Vagina (tissue), 2 donors: Measurements from ENCODE around the gene SCN8A. TPM values are rescaled to one million over a fixed set of nuclear protein-coding genes. Genes with fewer than 3 reads are reported as not detected.
A peak's percentile ranks its signal among the peaks of the same experiment; 100 is the strongest.

Source experiments
- DNase-seq, 2 donors: peaks; one replicate each; pipeline ENCODE4 v3.0.0-alpha.2; 2017; ENCODE audit errors: extremely low spot score in 2 of 2
- H3K27ac ChIP-seq: fragments of 200-600 bp; sonication (generic); one replicate; pipeline ENCODE4 v1.5.1; 2019
- H3K27me3 ChIP-seq: fragments of 200-600 bp; sonication (generic); one replicate; pipeline ENCODE4 v1.5.1; 2019
- H3K36me3 ChIP-seq, 2 donors: fragments of 200-600 bp; sonication (generic); one replicate each; pipeline ENCODE4 v1.5.1; 2017 to 2019
- H3K4me1 ChIP-seq: fragments of 200-600 bp; sonication (generic); one replicate; pipeline ENCODE4 v1.5.1; 2019
- H3K4me3 ChIP-seq, 2 donors: fragments of 200-600 bp; sonication (generic); 1 replicate in 1 of 2; 2 replicates in 1 of 2; pipeline ENCODE4 v1.5.1; 2016 to 2019
- H3K9me3 ChIP-seq: fragments of 200-600 bp; sonication (generic); one replicate; pipeline ENCODE4 v1.5.1; 2019
- POLR2A ChIP-seq, 2 donors: fragments of 450-650 bp; IDR thresholded peaks; one replicate each; pipeline ENCODE4 v1.6.1; 2017; ENCODE audit warnings: antibody characterized with exemption in 2 of 2, mild to moderate bottlenecking in 2 of 2, moderate library complexity in 2 of 2
- POLR2AphosphoS5 ChIP-seq, 2 donors: sonication (generic); formaldehyde crosslinking; IDR thresholded peaks; one replicate each; pipeline ENCODE4 v1.9.0; 2017; ENCODE audit warnings: antibody characterized with exemption in 2 of 2, mild to moderate bottlenecking in 2 of 2, low read depth in 1 of 2; ENCODE audit not compliant: insufficient read depth in 1 of 2
- intact Hi-C: fragments of 100-400 bp; cut with DNase I; formaldehyde crosslinking; loops from one replicate; pipeline ENCODE4 v1.15.1; 2023
- total RNA-seq: library from RNA; depleted of rRNA; stranded (reverse); fragments of >200 nt; gene quantifications from one replicate; pipeline ENCODE4 v1.2.3, GENCODE V29; 2016
- TF ChIP-seq, protein P1 (sequence below), 3 experiments: fragments of 450-650 bp in 2 of 3; fragments of 200-600 bp in 1 of 3; sonication (generic) in 1 of 3; IDR thresholded peaks; one replicate each; pipeline ENCODE4 v1.5.1; 2017 to 2019; ENCODE audit warnings: antibody characterized with exemption in 3 of 3, mild to moderate bottlenecking in 2 of 3, moderate library complexity in 2 of 3

SCN8A gene
- total RNA-seq, 1 donor from 2014 or later, result 3.7 TPM

DNA sequence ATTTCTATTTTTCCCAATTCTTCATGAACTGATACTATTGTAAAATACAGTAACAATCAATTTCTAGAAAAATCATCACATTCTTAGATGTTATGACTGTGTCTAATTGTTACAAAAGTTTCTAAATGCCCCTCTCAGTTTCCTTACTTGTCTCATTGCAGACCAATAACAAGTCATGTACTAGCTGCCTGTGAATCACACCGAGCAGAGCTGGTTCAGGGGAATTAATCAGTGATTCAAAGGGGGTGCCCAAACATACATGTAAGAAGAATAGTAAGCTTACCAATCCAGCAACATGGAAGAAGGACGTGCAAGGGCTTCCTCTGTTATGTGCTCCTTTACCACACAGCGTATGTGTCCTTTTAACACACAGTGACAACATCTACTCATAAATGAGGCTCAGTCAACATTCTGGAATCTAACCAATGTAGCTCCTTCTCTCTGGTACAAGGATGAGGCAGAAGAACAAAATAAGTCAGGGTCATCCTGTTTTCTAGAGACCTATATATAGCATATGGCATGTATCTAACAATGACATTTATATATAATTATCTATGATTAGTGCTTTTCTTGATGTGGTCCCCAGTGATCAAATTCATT lies 126.4 kb downstream of the SCN8A start:
- peaks cover 7% of the 10 kb centered on the region for H3K4me1 ChIP-seq
- no peak overlapping the region for H3K27ac ChIP-seq
- intact Hi-C loops, result no loop called here
- H3K4me3 ChIP-seq, result no peak overlapping the region
- DNase-seq, result no peak
- H3K36me3 ChIP-seq, result no peaks in the 10 kb centered on the region
- no peaks in the 10 kb centered on the region for H3K9me3 ChIP-seq
- no peak for TF ChIP-seq POLR2A (IDR thresholded peaks at IDR 0.05)
- TF ChIP-seq POLR2AphosphoS5 (IDR thresholded peaks at IDR 0.05; ENCODE audit: insufficient read depth in 1 of 2, low read depth in 1 of 2), result no peak
- TF ChIP-seq, protein P1, sequence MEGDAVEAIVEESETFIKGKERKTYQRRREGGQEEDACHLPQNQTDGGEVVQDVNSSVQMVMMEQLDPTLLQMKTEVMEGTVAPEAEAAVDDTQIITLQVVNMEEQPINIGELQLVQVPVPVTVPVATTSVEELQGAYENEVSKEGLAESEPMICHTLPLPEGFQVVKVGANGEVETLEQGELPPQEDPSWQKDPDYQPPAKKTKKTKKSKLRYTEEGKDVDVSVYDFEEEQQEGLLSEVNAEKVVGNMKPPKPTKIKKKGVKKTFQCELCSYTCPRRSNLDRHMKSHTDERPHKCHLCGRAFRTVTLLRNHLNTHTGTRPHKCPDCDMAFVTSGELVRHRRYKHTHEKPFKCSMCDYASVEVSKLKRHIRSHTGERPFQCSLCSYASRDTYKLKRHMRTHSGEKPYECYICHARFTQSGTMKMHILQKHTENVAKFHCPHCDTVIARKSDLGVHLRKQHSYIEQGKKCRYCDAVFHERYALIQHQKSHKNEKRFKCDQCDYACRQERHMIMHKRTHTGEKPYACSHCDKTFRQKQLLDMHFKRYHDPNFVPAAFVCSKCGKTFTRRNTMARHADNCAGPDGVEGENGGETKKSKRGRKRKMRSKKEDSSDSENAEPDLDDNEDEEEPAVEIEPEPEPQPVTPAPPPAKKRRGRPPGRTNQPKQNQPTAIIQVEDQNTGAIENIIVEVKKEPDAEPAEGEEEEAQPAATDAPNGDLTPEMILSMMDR (IDR thresholded peaks at IDR 0.05), result no peak
- no peaks in the 10 kb centered on the region for H3K27me3 ChIP-seq

DNA sequence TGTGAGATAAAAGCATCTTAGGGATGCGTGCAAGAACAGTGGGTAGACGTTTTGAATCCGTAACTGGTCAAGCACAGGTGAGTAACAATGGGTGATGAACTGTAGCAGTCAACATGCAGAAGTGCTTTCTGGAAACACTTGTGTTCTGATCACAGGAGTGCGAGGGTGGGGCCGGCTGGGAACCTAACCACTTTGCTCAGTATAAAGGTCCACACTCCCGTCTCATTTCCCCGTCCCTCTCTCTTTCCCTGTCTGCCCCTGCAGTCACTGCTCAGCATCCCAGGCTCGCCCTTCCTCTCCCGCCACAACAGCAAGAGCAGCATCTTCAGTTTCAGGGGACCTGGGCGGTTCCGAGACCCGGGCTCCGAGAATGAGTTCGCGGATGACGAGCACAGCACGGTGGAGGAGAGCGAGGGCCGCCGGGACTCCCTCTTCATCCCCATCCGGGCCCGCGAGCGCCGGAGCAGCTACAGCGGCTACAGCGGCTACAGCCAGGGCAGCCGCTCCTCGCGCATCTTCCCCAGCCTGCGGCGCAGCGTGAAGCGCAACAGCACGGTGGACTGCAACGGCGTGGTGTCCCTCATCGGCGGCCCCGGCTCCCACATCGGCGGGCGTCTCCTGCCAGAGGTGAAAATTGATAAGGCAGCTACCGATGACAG lies 130.4 kb downstream of the SCN8A start:
- Histone ChIP-seq H3K4me1 (peaks cover 7% of the 10 kb centered on the region), H3K27me3 (no peaks in the 10 kb centered on the region), H3K27ac (no peak overlapping the region), H3K9me3 (no peaks in the 10 kb centered on the region), H3K4me3 (peak overlapping the region; percentile 18 to 40), H3K36me3 (no peaks in the 10 kb centered on the region)
- no peak for TF ChIP-seq POLR2AphosphoS5 (IDR thresholded peaks at IDR 0.05; ENCODE audit: insufficient read depth in 1 of 2, low read depth in 1 of 2)
- no peak for TF ChIP-seq POLR2A (IDR thresholded peaks at IDR 0.05)
- TF ChIP-seq, protein P1 (IDR thresholded peaks at IDR 0.05), result no peak
- no peak for DNase-seq
- intact Hi-C loops, result no loop called here

DNA sequence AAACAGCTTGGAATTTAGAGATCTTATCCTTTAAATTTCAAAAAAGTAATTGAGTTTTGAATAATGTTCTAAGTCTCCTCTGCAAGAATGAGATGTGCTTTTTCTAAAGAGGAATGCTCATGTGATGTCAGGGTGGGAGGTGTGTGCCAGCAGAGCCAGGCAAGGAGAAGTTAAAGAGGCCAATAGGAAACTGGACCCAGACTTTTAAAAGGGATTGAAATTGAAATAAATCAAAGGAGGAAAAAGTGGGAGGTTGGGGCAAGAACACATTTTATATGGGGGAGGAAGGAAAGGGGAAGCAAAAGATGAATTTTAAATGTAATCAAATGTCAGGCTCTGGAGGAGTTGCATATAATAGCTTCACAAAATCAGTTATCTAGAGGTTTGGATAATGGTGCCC lies 131.4 kb downstream of the SCN8A start:
- TF ChIP-seq POLR2A (IDR thresholded peaks at IDR 0.05) (no peak), POLR2AphosphoS5 (IDR thresholded peaks at IDR 0.05; ENCODE audit: insufficient read depth in 1 of 2, low read depth in 1 of 2) (no peak)
- TF ChIP-seq, protein P1 (IDR thresholded peaks at IDR 0.05), result no peak
- no peak overlapping the region for H3K27ac ChIP-seq
- intact Hi-C loops, result no loop called here
- no peaks in the 10 kb centered on the region for H3K36me3 ChIP-seq
- no peak overlapping the region for H3K4me3 ChIP-seq
- H3K9me3 ChIP-seq, result no peaks in the 10 kb centered on the region
- no peak for DNase-seq
- H3K4me1 ChIP-seq, result peaks cover 7% of the 10 kb centered on the region
- H3K27me3 ChIP-seq, result no peaks in the 10 kb centered on the region

DNA sequence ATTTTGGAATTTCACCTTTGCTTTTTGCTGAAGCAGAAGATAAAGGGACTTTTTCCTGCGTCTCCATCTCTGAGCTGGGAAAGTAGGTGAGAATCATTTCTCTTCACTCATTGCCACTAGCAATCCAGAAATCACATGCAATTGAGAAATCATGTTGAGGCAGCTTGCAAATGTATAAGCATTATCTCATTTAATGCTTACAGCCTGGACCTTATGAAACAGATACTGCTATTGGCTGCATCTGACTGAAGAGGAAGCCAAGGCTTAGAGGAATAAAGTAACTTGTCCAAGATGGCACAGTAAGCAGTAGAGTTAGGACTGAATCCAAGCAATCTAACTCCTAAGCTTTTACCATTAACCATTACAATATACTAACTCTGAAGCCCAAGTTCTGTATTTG lies 135.1 kb downstream of the SCN8A start:
- Histone ChIP-seq H3K4me1 (peaks cover 7% of the 10 kb centered on the region), H3K4me3 (no peak overlapping the region), H3K27me3 (no peaks in the 10 kb centered on the region), H3K36me3 (no peaks in the 10 kb centered on the region), H3K9me3 (no peaks in the 10 kb centered on the region), H3K27ac (no peak overlapping the region)
- intact Hi-C loops, result no loop called here
- no peak for DNase-seq
- no peak for TF ChIP-seq POLR2AphosphoS5 (IDR thresholded peaks at IDR 0.05; ENCODE audit: insufficient read depth in 1 of 2, low read depth in 1 of 2)
- TF ChIP-seq, protein P1 (IDR thresholded peaks at IDR 0.05), result no peak
- no peak for TF ChIP-seq POLR2A (IDR thresholded peaks at IDR 0.05)

DNA sequence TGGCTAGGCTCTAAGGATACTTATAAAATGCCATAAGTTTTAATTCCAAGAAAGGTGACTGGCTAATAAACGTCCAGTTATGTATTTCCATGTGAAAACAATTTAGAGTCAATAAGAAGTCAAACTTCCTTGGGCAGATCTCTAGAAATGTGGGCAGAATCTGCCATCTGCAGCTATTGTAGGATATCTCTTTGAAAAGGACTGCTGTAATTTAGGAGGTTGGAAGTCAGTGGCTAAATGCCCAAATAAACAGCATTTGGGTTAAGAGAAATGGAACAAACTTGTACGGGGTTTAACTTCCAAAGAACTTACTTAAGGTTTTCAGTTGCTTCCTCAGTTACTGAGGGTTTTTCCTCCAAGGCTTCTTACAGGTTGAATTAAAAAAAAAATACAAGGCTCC lies 135.9 kb downstream of the SCN8A start:
- TF ChIP-seq POLR2A (IDR thresholded peaks at IDR 0.05) (no peak), POLR2AphosphoS5 (IDR thresholded peaks at IDR 0.05; ENCODE audit: insufficient read depth in 1 of 2, low read depth in 1 of 2) (no peak)
- TF ChIP-seq, protein P1 (IDR thresholded peaks at IDR 0.05), result no peak
- H3K36me3 ChIP-seq, result no peaks in the 10 kb centered on the region
- intact Hi-C loops, result no loop called here
- H3K9me3 ChIP-seq, result no peaks in the 10 kb centered on the region
- no peak overlapping the region for H3K4me3 ChIP-seq
- no peak for DNase-seq
- no peak overlapping the region for H3K27ac ChIP-seq
- no peaks in the 10 kb centered on the region for H3K4me1 ChIP-seq
- H3K27me3 ChIP-seq, result no peaks in the 10 kb centered on the region
